ENCODE results near the gene C17orf78.
"Not testable (repeated sequence)": the region's sequence is repeated elsewhere in the genome, so short reads cannot be mapped to it uniquely, and the experiment has no call there.

The C17orf78 gene

GRCh38 chr17:37388266-37388665, 12.5 kb downstream of the C17orf78 start:
- DNase-seq: no peak

- DNase-seq: no peak
These were observed 13.4 kb downstream of the C17orf78 start for GRCh38 chr17:37389160-37389559.

GRCh38 chr17:37391146-37391545, 15.4 kb downstream of the C17orf78 start:
- no peak for DNase-seq

- DNase-seq: no peak
These were observed 16.3 kb downstream of the C17orf78 start for GRCh38 chr17:37392024-37392590.

GRCh38 chr17:37393352-37393751, 17.6 kb downstream of the C17orf78 start:
- DNase-seq: no peak

GRCh38 chr17:37399265-37399803, 23.5 kb downstream of the C17orf78 start:
- DNase-seq: no peak

GRCh38 chr17:37400505-37400904, 24.7 kb downstream of the C17orf78 start:
- no peak for DNase-seq

- DNase-seq: not testable (repeated sequence)
These were observed 29.7 kb downstream of the C17orf78 start for GRCh38 chr17:37405522-37405921.

- DNase-seq: no peak
These were observed 30.3 kb downstream of the C17orf78 start for GRCh38 chr17:37405955-37406634.

- DNase-seq: peak; percentile 88
These were observed 31.1 kb downstream of the C17orf78 start, which contains the start of the genes ACACA and TADA2A for GRCh38 chr17:37406635-37407461. ACACA (minus strand) TSS chr17:37406836; CDS start chr17:37406299, 537 bp downstream. TADA2A (plus strand) TSS chr17:37406886; CDS start chr17:37411366, 4,480 bp downstream.

- DNase-seq: not testable (repeated sequence)
These were observed 32.3 kb downstream of the C17orf78 start for GRCh38 chr17:37408145-37408479.

GRCh38 chr17:37410357-37410756, 34.6 kb downstream of the C17orf78 start:
- no peak for DNase-seq

- DNase-seq: no peak
These were observed 38.2 kb downstream of the C17orf78 start for GRCh38 chr17:37413875-37414519.

GRCh38 chr17:37417852-37418251, 42.1 kb downstream of the C17orf78 start:
- no peak for DNase-seq

GRCh38 chr17:37422971-37423625, 47.3 kb downstream of the C17orf78 start:
- DNase-seq: no peak

GRCh38 chr17:37425268-37425667, 49.5 kb downstream of the C17orf78 start:
- no peak for DNase-seq

- DNase-seq: no peak
These were observed 53.3 kb downstream of the C17orf78 start for GRCh38 chr17:37429039-37429438.

- DNase-seq: no peak
These were observed 53.7 kb downstream of the C17orf78 start for GRCh38 chr17:37429453-37429852.

GRCh38 chr17:37430051-37430627, 54.4 kb downstream of the C17orf78 start:
- DNase-seq: no peak

GRCh38 chr17:37432671-37433070, 56.9 kb downstream of the C17orf78 start:
- no peak for DNase-seq

- DNase-seq: no peak
These were observed 62.4 kb downstream of the C17orf78 start for GRCh38 chr17:37438141-37438540.

- no peak for DNase-seq
These were observed 64.6 kb downstream of the C17orf78 start for GRCh38 chr17:37440424-37440823.
